ENCODE results near the gene TRIM14.
"Not testable (repeated sequence)": the region's sequence is repeated elsewhere in the genome, so short reads cannot be mapped to it uniquely, and the experiment has no call there.

TRIM14 gene

GRCh38 chr9:98024702-98025101 is 94.3 kb downstream of the TRIM14 start:
- TF ChIP-seq CTCF (IDR thresholded peaks at IDR 0.05; ENCODE audit: extremely low read depth, insufficient read depth, missing control alignments) = no peak
- no peak for DNase-seq (ENCODE audit: low spot score)
- in situ Hi-C loops (cut with MboI; ENCODE audit: low pct_unique_long_range_greater_than_20kb, low sequenced_read_pairs, unreplicated experiment) = no loop called here

- DNase-seq (ENCODE audit: low spot score) = no peak
- TF ChIP-seq CTCF (IDR thresholded peaks at IDR 0.05; ENCODE audit: extremely low read depth, insufficient read depth, missing control alignments) = no peak
- in situ Hi-C loops (cut with MboI; ENCODE audit: low pct_unique_long_range_greater_than_20kb, low sequenced_read_pairs, unreplicated experiment) = no loop called here
These were observed 96.6 kb downstream of the TRIM14 start for GRCh38 chr9:98022447-98022846.

GRCh38 chr9:98021306-98022040 is 97.5 kb downstream of the TRIM14 start:
- TF ChIP-seq CTCF (IDR thresholded peaks at IDR 0.05; ENCODE audit: extremely low read depth, insufficient read depth, missing control alignments) = no peak
- in situ Hi-C loops (cut with MboI; ENCODE audit: low pct_unique_long_range_greater_than_20kb, low sequenced_read_pairs, unreplicated experiment) = no loop called here
- DNase-seq (ENCODE audit: low spot score) = no peak

- in situ Hi-C loops (cut with MboI; ENCODE audit: low pct_unique_long_range_greater_than_20kb, low sequenced_read_pairs, unreplicated experiment) = no loop called here
- TF ChIP-seq CTCF (IDR thresholded peaks at IDR 0.05; ENCODE audit: extremely low read depth, insufficient read depth, missing control alignments) = no peak
- no peak for DNase-seq (ENCODE audit: low spot score)
These were observed 98.4 kb downstream of the TRIM14 start for GRCh38 chr9:98020476-98021145.

GRCh38 chr9:98019869-98020268 is 99.2 kb downstream of the TRIM14 start:
- in situ Hi-C loops (cut with MboI; ENCODE audit: low pct_unique_long_range_greater_than_20kb, low sequenced_read_pairs, unreplicated experiment); DNase-seq (ENCODE audit: low spot score): not testable (repeated sequence)

All from GM13977 (cell line).